Measurements from ENCODE around the gene DAP.

The DAP gene

DNA sequence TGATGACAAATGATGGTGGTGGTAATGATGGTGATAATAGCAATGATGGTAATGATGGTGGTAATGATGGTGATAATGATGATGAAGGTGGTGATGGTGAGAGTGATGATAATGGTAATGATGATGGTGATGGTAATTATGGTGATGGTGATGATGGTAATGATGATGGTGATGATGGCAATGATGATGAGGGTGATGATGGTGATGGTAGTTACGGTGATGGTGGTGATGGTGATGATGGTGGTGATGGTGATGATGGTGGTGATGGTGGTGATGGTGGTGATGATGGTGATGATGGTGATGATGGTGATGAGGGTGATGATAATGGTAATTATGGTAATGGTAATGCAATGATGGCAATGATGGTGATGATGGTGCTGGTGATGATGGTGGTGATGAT is 91.1 kb downstream of the DAP start:
- H3K9me2 ChIP-seq (replicated peaks; ENCODE audit: insufficient read depth, low read length): no peaks in the 10 kb centered on the region
- no peak overlapping the region for H2AFZ ChIP-seq (ENCODE audit: low read depth, low read length, severe bottlenecking)
- H3K4me2 ChIP-seq (ENCODE audit: low read depth, low read length, poor library complexity, severe bottlenecking): no peak overlapping the region
- H3K27ac ChIP-seq (ENCODE audit: low read depth, low read length): no peak overlapping the region
- no peaks in the 10 kb centered on the region for H3K36me3 ChIP-seq (ENCODE audit: low read length)
- no peaks in the 10 kb centered on the region for H3K79me2 ChIP-seq (ENCODE audit: insufficient read depth, low read length)
- H3K27me3 ChIP-seq (ENCODE audit: low read length): no peaks in the 10 kb centered on the region
- no peak for TF ChIP-seq EZH2phosphoT487 (conservative IDR thresholded peaks at IDR 0.05; ENCODE audit: low read length)
- no peaks in the 10 kb centered on the region for H3K9me3 ChIP-seq (ENCODE audit: insufficient read depth, low read length)
- no peak overlapping the region for H3K9ac ChIP-seq (ENCODE audit: low read length)
- no peaks in the 10 kb centered on the region for H3F3A ChIP-seq (ENCODE audit: insufficient read depth)
- H3K4me3 ChIP-seq (ENCODE audit: insufficient read depth, low read length, poor library complexity, severe bottlenecking): no peak overlapping the region
- H4K20me1 ChIP-seq (ENCODE audit: low read depth, low read length): no peaks in the 10 kb centered on the region

DNA sequence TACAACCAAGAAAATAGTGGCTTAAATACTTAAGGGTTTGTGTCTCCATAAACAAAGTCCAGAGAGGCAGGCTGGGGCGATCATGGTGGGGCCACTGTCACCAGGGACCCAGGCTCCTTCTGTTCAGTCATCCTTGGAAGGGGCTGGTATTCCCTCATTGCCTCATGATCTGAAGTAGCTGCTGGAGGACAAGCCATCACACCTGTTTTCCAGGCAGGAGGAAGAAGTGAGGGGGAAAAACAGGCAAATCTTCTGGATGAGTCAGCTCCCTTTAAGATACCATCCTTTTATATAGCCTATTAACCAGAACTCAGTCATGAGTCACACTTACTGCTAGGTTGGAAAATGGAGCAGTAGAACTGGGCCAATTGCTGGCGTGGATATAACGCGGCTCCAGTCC is 92.3 kb downstream of the DAP start:
- Histone ChIP-seq H3K9ac (ENCODE audit: low read length) (no peak overlapping the region), H3K4me2 (ENCODE audit: low read depth, low read length, poor library complexity, severe bottlenecking) (no peak overlapping the region), H3K27me3 (ENCODE audit: low read length) (no peaks in the 10 kb centered on the region), H3K27ac (ENCODE audit: low read depth, low read length) (no peak overlapping the region), H3K79me2 (ENCODE audit: insufficient read depth, low read length) (no peaks in the 10 kb centered on the region), H3K9me2 (replicated peaks; ENCODE audit: insufficient read depth, low read length) (no peaks in the 10 kb centered on the region), H4K20me1 (ENCODE audit: low read depth, low read length) (no peaks in the 10 kb centered on the region), H3K4me3 (ENCODE audit: insufficient read depth, low read length, poor library complexity, severe bottlenecking) (no peak overlapping the region), H3K9me3 (ENCODE audit: insufficient read depth, low read length) (no peaks in the 10 kb centered on the region), H2AFZ (ENCODE audit: low read depth, low read length, severe bottlenecking) (no peak overlapping the region), H3K36me3 (ENCODE audit: low read length) (no peaks in the 10 kb centered on the region), H3F3A (ENCODE audit: insufficient read depth) (no peaks in the 10 kb centered on the region)
- TF ChIP-seq, protein P1, sequence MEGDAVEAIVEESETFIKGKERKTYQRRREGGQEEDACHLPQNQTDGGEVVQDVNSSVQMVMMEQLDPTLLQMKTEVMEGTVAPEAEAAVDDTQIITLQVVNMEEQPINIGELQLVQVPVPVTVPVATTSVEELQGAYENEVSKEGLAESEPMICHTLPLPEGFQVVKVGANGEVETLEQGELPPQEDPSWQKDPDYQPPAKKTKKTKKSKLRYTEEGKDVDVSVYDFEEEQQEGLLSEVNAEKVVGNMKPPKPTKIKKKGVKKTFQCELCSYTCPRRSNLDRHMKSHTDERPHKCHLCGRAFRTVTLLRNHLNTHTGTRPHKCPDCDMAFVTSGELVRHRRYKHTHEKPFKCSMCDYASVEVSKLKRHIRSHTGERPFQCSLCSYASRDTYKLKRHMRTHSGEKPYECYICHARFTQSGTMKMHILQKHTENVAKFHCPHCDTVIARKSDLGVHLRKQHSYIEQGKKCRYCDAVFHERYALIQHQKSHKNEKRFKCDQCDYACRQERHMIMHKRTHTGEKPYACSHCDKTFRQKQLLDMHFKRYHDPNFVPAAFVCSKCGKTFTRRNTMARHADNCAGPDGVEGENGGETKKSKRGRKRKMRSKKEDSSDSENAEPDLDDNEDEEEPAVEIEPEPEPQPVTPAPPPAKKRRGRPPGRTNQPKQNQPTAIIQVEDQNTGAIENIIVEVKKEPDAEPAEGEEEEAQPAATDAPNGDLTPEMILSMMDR (IDR thresholded peaks at IDR 0.05; ENCODE audit: insufficient read depth, low read length, poor library complexity, severe bottlenecking): no peak
- TF ChIP-seq EZH2phosphoT487 (conservative IDR thresholded peaks at IDR 0.05; ENCODE audit: low read length): no peak

DNA sequence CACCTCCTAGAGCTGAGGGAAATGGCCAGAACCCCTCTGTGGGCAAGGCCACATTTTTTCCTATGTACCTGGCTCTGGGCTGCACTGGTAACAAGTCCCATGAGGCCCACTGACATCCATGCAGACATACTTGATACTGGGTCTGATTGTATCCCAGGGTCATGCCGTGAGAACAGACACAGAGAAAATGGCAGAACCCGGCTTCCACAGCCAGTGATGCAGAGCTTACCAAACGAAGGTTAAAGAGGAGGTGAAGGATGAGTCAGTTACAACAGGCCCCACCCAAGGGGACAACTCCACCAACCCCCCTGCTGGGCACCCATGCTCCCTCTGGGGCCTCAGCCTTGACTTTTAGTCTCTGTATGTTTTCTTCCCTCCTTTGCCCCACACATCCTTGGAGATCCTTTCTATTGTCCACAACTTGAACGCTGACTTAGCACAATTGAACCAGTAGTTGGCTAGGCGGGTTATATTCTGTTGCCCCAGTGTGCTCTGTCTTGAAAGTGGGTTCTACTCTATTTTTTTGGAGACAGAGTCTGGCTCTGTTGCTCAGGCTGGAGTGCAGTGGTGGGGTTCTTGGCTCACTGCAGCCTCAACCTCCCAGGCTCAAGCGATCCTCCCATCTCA is 93.5 kb downstream of the DAP start:
- H3F3A ChIP-seq (ENCODE audit: insufficient read depth): no peaks in the 10 kb centered on the region
- H3K9me3 ChIP-seq (ENCODE audit: insufficient read depth, low read length): no peaks in the 10 kb centered on the region
- TF ChIP-seq EZH2phosphoT487 (conservative IDR thresholded peaks at IDR 0.05; ENCODE audit: low read length): no peak
- TF ChIP-seq, protein P1 (IDR thresholded peaks at IDR 0.05; ENCODE audit: insufficient read depth, low read length, poor library complexity, severe bottlenecking): no peak
- no peak overlapping the region for H3K4me2 ChIP-seq (ENCODE audit: low read depth, low read length, poor library complexity, severe bottlenecking)
- H4K20me1 ChIP-seq (ENCODE audit: low read depth, low read length): no peaks in the 10 kb centered on the region
- no peak overlapping the region for H3K27ac ChIP-seq (ENCODE audit: low read depth, low read length)
- H3K9ac ChIP-seq (ENCODE audit: low read length): no peak overlapping the region
- no peaks in the 10 kb centered on the region for H3K27me3 ChIP-seq (ENCODE audit: low read length)
- no peaks in the 10 kb centered on the region for H3K79me2 ChIP-seq (ENCODE audit: insufficient read depth, low read length)
- H3K9me2 ChIP-seq (replicated peaks; ENCODE audit: insufficient read depth, low read length): no peaks in the 10 kb centered on the region
- H2AFZ ChIP-seq (ENCODE audit: low read depth, low read length, severe bottlenecking): no peak overlapping the region
- H3K4me3 ChIP-seq (ENCODE audit: insufficient read depth, low read length, poor library complexity, severe bottlenecking): no peak overlapping the region
- no peaks in the 10 kb centered on the region for H3K36me3 ChIP-seq (ENCODE audit: low read length)

DNA sequence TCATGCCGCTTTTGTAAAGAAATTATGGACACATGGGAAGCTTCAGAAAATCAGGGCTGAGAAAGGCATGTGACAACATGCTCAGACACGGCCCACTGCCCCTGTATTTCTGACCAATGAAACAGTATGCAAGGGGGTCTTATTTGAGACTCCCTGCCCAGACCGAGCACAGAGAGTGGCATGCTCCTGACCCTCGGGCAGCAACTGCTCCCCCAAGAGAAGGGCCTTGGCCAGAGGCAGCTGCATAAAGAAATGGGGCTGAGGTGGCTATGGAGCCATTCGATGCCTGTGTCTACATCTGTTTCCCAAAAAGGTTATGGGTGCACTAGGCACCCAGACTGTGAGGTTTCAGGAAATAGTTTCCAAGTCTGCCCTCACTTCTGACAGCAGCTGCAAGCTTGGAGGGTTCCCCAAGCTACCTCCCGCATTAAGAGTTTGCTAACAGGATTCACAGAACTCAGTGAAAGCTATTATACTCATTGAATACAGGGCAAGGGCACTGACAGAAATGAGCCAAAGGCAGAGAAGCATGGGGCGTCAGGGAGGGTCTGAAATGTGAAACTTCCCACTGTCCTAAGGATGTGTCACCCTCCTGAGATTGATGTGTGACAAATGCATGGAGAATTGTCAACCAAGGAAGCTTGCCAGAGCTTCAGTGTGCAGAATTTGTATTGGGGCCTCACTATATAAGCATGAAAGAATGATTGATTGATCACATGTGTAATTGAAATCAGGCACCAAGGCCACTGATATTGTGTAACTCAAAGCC is 94.3 kb downstream of the DAP start:
- no peaks in the 10 kb centered on the region for H3K36me3 ChIP-seq (ENCODE audit: low read length)
- H3K9me3 ChIP-seq (ENCODE audit: insufficient read depth, low read length): no peaks in the 10 kb centered on the region
- H3K9me2 ChIP-seq (replicated peaks; ENCODE audit: insufficient read depth, low read length): no peaks in the 10 kb centered on the region
- no peaks in the 10 kb centered on the region for H3F3A ChIP-seq (ENCODE audit: insufficient read depth)
- no peak overlapping the region for H3K27ac ChIP-seq (ENCODE audit: low read depth, low read length)
- H3K9ac ChIP-seq (ENCODE audit: low read length): no peak overlapping the region
- no peak overlapping the region for H2AFZ ChIP-seq (ENCODE audit: low read depth, low read length, severe bottlenecking)
- H4K20me1 ChIP-seq (ENCODE audit: low read depth, low read length): no peaks in the 10 kb centered on the region
- TF ChIP-seq, protein P1 (IDR thresholded peaks at IDR 0.05; ENCODE audit: insufficient read depth, low read length, poor library complexity, severe bottlenecking): no peak
- no peak for TF ChIP-seq EZH2phosphoT487 (conservative IDR thresholded peaks at IDR 0.05; ENCODE audit: low read length)
- no peak overlapping the region for H3K4me3 ChIP-seq (ENCODE audit: insufficient read depth, low read length, poor library complexity, severe bottlenecking)
- H3K27me3 ChIP-seq (ENCODE audit: low read length): no peaks in the 10 kb centered on the region
- H3K4me2 ChIP-seq (ENCODE audit: low read depth, low read length, poor library complexity, severe bottlenecking): no peak overlapping the region
- H3K79me2 ChIP-seq (ENCODE audit: insufficient read depth, low read length): no peaks in the 10 kb centered on the region

Data from SU-DHL-6 (cell line).